AG10803 (cell line): ENCODE measurements around the gene GNB1.

Experiments
- DNase-seq: peaks from one replicate; pipeline ENCODE4 v3.0.0; 2010; ENCODE audit warnings: low read depth
- H3K4me3 ChIP-seq: 2 replicates; pipeline ENCODE4 v1.5.1; 2011; ENCODE audit warnings: mild to moderate bottlenecking, low read length, control low read depth
- TF ChIP-seq, protein P1 (sequence below): conservative IDR thresholded peaks from 2 replicates; pipeline ENCODE4 v1.5.1; 2011; ENCODE audit warnings: mild to moderate bottlenecking, low read length, control low read depth, inconsistent platforms

GNB1 gene

GRCh38 chr1:1921901-1922701, 31.2 kb upstream of the GNB1 start:
- H3K4me3 ChIP-seq = no peak overlapping the region
- no peak for DNase-seq
- TF ChIP-seq, protein P1, sequence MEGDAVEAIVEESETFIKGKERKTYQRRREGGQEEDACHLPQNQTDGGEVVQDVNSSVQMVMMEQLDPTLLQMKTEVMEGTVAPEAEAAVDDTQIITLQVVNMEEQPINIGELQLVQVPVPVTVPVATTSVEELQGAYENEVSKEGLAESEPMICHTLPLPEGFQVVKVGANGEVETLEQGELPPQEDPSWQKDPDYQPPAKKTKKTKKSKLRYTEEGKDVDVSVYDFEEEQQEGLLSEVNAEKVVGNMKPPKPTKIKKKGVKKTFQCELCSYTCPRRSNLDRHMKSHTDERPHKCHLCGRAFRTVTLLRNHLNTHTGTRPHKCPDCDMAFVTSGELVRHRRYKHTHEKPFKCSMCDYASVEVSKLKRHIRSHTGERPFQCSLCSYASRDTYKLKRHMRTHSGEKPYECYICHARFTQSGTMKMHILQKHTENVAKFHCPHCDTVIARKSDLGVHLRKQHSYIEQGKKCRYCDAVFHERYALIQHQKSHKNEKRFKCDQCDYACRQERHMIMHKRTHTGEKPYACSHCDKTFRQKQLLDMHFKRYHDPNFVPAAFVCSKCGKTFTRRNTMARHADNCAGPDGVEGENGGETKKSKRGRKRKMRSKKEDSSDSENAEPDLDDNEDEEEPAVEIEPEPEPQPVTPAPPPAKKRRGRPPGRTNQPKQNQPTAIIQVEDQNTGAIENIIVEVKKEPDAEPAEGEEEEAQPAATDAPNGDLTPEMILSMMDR = no peak

- H3K4me3 ChIP-seq = no peak overlapping the region
- no peak for DNase-seq
- TF ChIP-seq, protein P1 = no peak
Observed at GRCh38 chr1:1921459-1921862, 30.6 kb upstream of the GNB1 start.

- TF ChIP-seq, protein P1 = no peak
- no peak overlapping the region for H3K4me3 ChIP-seq
- DNase-seq = no peak
Observed at GRCh38 chr1:1920608-1921458, 29.9 kb upstream of the GNB1 start.

- H3K4me3 ChIP-seq = no peak overlapping the region
- TF ChIP-seq, protein P1 = no peak
- no peak for DNase-seq
Observed at GRCh38 chr1:1920057-1920607, 29.2 kb upstream of the GNB1 start.

DNA sequence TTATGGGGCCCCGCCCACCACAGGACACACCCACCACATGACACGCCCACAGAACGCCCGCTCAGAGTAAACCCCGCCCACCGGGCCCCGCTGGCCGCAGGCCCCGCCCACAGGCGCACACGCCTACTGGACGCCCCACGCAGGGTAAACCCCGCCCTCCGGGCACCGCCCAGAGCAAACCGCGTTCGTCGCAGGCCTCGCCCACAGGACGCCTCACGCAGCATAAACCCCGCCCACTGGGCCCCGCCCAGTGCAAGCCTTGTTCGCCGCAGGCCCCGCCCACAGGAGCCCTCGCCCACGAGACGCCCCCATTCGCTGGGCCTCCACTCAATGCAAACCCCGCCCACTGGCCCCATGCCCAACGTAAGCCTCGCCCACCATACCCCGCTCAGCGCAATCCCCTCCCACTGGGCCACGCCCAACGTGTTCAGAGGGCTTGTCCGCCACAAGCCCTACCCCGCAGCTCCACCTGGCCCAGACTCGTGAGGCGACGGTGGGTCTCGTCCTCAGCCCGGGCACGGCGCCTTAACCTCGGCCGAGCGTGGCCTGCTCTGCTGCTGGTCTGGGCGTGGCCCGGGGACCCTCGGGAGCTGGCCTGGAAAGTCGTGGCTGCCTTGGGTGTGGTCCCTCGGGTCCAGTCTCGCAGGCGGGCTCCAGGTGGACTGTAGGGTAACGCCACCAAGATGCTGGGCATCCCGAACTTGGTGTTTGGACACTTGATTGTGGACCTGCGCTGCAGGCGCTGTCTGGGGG, 28.6 kb upstream of the GNB1 start:
- TF ChIP-seq, protein P1 = no peak
- DNase-seq = peak; percentile 92
- H3K4me3 ChIP-seq = peak overlapping the region; percentile 48

- TF ChIP-seq, protein P1 = no peak
- DNase-seq = no peak
- H3K4me3 ChIP-seq = peak within 1 kb of the TSS; percentile 48
Observed at GRCh38 chr1:1918901-1919303, 28.0 kb upstream of the GNB1 start, which contains the start of gene TMEM52. Gene TMEM52, minus strand, starts transcription at chr1:1919279. Its CDS starts 14 bp downstream, at chr1:1919265.
